A549 (cell line): Measurements from ENCODE around the gene REEP5.

Source experiments
- CTCF ChIP-seq: fragments of >200 bp; sonication (Bioruptor Twin); formaldehyde crosslinking; IDR thresholded peaks from 3 replicates; pipeline ENCODE4 v1.5.1; 2016
- E2F6 ChIP-seq: IDR thresholded peaks from 2 replicates; pipeline ENCODE4 v1.6.1; 2012; ENCODE audit warnings: low read depth, borderline replicate concordance
- EP300 ChIP-seq, 2 experiments: fragments of >200 bp; sonication (Bioruptor Twin); formaldehyde crosslinking; IDR thresholded peaks; 2 replicates in 1 of 2; 3 replicates in 1 of 2; pipeline ENCODE4 v1.6.1; 2016 to 2017
- FOSB ChIP-seq: fragments of 250-450 bp; sonication (Bioruptor Pico); IDR thresholded peaks from 2 replicates; pipeline ENCODE4 v1.5.0; 2020; ENCODE audit warnings: mild to moderate bottlenecking, moderate library complexity
- HES2 ChIP-seq: fragments of >200 bp; sonication (Bioruptor Twin); formaldehyde crosslinking; IDR thresholded peaks from 2 replicates; pipeline ENCODE4 v1.6.1; 2016
- POLR2A ChIP-seq: IDR thresholded peaks from 2 replicates; pipeline ENCODE4 v1.6.1; 2012; ENCODE audit warnings: mild to moderate bottlenecking, low read length
- RARB ChIP-seq: fragments of 250-450 bp; sonication (Bioruptor Pico); IDR thresholded peaks from 2 replicates; pipeline ENCODE4 v1.8.0; 2021; ENCODE audit warnings: mild to moderate bottlenecking, moderate library complexity
- SMC3 ChIP-seq: fragments of >200 bp; sonication (Bioruptor Twin); formaldehyde crosslinking; IDR thresholded peaks from 3 replicates; pipeline ENCODE4 v1.6.1; 2018; ENCODE audit warnings: inconsistent platforms
- USF2 ChIP-seq: fragments of 450-650 bp; IDR thresholded peaks from 2 replicates; pipeline ENCODE4 v1.6.1; 2014; ENCODE audit warnings: antibody characterized with exemption

- TF ChIP-seq SMC3 (no peak), E2F6 (no peak), CTCF (no peak; the same call in 2 of the 3 replicates), POLR2A (peak; percentile 31), HES2 (no peak), EP300 (IDR thresholded peaks at IDR 0.05) (no peak), RARB (CRISPR knock-in tag) (no peak), FOSB (no peak), USF2 (no peak)
These were observed 798 bp downstream of the REEP5 start for GRCh38 chr5:112921026-112921832.
